ENCODE measurements around the gene EEF1AKMT2.
"Not testable (repeated sequence)": the region's sequence is repeated elsewhere in the genome, so short reads cannot be mapped to it uniquely, and the experiment has no call there.

EEF1AKMT2 gene

DNA sequence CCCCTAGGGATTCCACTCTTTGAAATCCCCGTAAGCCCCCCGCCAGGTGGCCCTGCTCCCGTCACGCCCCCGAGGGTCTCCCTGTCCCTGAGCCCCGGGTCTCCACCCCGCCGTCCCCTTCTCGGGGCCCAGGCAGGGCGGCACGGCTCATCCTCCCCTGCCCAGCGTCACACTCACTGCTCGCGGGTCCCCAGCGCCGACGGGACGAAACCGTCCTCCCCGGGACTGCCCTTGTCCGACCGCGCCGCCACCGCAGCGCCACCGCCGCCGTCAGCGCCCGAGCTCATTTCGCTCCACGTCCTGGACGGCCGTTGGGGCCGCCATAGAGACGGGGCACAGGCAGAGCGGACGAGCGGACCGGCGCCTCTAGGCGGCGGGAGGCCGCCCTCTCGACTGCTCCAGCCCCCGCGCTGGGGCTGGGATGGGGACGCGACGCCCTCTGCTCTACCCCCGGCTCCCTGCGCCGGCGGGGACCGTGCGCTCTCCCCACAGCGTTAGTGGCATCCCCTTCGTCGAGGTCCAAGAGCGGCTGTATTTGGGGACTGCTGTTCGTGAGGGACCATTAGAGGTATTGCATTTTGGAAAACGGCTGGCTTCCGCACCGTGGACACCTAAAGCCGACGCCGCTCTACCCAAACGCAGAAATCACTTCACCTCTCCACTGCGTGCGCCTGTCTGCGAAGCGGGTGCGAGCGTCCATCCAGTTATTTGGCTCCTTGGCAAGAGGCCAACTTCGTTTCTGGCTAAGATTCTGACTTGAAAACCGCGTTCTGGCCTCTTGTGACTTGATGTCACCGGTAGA, at the start of gene EEF1AKMT2:
Gene EEF1AKMT2, minus strand, starts transcription at position 341 of the 802 bp plus-strand sequence. Its CDS starts 54 bp downstream, at position 287.
- peak; percentile 65 to 67 for DNase-seq (ENCODE audit: low read depth in 2 of 2)

DNA sequence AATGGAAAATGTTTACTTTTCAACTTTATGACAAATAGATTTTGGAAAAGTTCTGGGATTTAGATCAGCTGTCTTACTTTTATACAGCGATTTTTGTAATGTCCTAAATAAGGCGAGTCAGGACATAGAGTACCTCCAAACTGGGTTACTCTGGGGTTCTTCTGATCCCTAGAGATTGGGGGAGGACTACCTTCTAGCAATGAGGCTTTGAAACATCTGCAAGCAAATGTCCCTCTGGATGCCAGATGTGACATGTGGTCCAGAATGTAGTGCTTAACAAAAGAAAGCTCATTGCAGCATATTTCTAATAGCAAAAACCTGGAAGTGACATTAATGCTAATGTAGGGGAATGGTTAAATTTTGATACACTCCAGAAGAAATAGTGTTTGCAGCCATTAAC, 46.0 kb upstream of the EEF1AKMT2 start:
- no peak for DNase-seq (ENCODE audit: low read depth in 2 of 2)

DNA sequence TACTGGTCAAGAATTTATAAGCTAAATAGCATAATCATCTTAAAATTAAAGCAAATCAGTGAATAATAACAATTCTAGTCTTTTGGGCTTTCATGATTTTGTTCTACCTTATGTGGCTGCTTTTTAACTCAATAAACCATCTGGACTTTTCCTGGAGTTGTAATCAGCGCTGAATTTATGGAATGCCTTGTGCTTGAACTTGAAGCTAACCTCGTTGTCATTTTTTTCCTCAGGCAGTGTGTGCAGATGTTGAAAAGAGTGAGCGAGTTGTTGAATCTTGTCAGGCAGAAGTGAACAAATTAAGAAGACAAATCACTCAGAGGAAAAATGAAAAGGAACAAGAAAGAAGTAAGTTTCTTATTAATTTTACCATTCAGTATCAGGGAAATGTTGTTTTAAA, 39.4 kb upstream of the EEF1AKMT2 start:
- no peak for DNase-seq (ENCODE audit: low read depth in 2 of 2)

DNA sequence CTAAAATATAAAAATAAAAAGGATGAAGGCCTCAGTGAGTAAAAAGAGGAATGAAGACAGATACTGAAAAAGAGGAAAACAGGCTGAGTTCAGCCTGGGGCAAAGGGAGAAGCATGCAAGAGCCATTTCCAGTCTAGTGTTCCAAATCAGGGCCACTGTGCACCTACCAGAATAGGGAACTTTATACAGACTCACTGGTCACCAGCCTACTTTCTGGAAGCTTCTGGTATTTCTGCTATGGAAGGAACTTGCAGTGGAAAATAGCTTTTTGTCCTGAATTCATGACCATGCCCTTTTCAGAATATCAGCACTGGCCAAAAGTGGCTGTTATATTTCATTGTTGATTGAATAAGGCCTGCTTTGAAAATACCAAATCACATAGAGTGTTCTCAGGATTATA, 38.8 kb upstream of the EEF1AKMT2 start:
- no peak for DNase-seq (ENCODE audit: low read depth in 2 of 2)

DNA sequence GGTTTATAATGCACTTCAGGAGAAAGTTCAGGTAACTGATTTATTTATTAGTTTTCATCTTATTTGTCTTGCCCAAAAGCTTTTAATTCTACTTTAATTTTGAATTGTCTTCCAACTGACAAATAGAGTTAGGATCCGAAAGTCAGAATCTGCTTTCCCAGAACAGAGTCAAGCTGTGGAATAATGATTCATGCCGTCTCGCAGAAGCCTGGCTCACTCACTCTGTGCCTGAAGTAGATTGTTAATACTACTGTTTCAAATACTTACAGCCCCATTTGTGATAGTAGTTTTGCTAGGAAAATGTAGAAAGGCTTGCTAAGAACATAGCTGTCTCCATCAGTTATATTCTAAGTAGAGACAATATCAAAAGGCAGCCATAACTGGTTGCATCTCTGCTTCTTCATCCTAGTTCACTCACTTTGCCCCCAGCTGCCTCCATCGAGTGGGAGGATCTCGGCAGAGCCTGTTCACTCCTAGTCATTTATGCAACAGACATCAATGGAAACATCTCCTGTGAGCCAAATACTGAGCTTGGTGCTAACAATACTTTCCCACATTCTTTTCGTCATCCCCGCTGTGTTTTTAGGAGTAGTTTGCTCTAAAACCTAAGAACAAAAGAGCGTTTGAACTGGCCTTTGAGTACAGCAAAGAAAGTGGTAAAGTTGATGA, 37.9 kb upstream of the EEF1AKMT2 start:
- DNase-seq (ENCODE audit: low read depth in 2 of 2), result no peak

DNA sequence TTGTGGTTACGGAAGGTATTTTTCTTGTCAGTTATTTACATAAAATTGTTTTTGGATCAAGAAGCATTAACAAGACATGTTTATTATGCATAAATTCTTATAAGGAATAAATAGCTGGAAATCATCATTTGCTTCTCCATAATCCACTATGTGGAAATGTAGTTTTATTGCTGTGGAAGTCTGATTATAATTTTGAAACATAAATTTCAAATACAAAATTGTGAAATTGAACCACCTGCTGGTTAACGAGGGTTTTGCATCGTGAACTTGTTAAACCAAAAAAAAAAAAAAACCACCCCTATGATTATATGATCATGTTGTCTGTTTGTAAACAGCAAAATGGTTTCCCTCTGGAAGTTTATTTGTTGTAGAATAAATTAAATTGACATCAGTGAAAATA, 35.8 kb upstream of the EEF1AKMT2 start:
- no peak for DNase-seq (ENCODE audit: low read depth in 2 of 2)

DNA sequence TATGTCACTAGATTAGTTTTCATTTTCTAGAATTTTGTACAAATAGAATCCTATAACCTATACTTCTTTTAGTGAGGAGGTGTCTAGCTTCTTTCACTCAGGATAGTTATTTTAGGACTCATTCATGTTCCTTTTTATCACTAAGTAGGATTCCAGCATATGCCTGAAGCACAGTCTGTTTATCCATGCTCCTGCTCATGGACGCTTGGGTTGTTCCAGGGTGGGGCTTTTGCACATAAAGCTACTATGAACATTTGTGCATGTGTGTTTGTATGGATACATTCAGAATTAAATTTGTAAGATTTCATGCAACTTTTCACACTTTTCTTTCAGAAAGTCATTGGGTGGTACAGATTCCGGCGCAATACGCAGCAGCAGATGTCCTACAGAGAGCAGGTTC, 34.6 kb upstream of the EEF1AKMT2 start:
- DNase-seq (ENCODE audit: low read depth in 2 of 2), result no peak

DNA sequence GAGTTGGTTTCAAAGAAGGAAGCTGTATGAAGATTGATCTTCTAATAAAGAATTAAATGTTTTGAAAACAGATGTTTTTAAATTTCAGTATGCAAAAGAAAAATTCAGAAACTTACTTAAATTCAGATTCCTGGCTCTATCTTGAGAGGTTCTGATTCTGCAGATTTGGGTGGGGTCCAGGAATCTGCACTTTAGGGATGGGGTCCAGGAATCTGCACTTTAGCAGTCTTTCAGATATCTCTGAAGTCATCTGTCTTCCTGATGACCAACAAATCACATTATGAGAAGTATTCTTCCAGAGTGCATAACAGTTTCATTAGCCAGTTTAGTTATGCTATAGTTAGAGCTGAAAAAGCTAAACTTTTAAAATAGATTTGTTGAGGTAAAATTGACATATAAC, 34.0 kb upstream of the EEF1AKMT2 start:
- no peak for DNase-seq (ENCODE audit: low read depth in 2 of 2)

DNA sequence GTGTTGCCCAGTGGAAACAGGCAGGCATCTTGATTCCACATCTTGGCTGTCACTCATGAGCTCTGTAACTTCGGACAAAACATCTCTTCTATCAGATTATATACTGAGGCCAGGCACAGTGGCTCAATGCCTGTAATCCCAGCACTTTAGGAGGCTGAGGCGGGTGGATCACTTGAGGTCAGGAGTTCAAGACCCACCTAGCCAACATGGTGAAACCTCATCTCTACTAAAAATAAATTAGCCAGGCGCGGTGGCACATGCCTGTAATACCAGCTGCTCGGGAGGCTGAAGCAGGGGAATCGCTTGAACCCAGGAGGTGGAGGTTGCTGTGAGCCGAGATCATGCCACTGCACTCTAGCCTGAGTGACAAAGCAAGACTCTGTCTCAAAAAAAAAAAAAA, 33.2 kb upstream of the EEF1AKMT2 start:
- DNase-seq (ENCODE audit: low read depth in 2 of 2), result not testable (repeated sequence)

DNA sequence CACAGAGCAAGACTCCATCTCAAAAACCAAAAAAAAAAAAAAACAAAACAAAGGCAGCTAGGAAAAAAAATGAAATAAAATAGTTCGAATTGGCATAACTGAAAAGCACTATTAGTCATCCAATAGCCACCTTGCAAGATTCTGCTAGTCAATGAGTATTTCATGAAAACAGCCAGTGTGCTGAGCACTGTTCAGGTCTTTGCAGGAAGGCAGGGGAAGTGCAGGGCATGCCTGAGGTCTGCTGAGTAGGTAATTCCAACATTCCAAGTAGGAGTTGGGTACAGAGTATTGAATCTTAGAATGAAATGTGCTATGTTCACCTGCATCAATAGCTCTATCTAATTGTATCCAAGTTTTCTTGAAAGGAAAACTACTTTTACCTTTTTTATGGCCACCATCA, 32.8 kb upstream of the EEF1AKMT2 start:
- DNase-seq (ENCODE audit: low read depth in 2 of 2), result no peak

DNA sequence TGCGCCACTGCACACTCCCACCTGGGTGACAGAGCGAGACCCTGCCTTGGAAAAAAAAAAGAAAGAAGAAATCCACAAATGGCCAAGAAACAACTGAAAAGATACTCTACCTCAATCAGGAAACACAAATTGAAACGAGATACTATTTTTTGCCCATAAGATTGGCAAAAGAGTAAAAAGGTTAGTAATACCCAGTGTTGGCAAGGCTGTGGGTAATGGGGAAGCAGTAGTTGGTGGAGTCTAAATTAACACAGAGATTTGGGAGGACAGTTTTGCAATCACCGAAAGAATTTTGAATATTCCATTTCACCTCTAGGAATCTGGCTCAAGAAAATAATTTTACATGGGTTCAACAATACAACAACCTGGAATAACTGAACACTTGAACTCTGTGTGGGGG, 29.8 kb upstream of the EEF1AKMT2 start:
- DNase-seq (ENCODE audit: low read depth in 2 of 2), result no peak

DNA sequence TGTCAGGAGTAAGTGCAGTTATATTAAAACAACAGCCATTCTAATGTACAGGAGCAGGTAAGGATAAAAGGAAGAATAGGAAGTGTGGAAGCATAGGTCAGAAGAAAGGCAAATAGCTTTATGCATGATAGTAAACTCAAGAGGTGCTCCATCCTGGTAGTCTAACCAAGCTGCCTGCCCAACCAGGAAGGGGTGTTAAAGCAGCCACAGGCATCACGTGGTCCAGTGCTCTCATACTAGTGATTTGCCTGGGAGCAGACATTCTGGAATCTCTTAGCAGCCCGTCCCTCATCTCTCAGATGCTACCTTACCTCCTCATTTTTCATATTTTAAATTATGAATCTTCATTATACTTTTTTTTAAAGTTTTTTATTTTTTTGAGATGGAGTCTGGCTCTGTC, 28.4 kb upstream of the EEF1AKMT2 start:
- DNase-seq (ENCODE audit: low read depth in 2 of 2), result no peak

DNA sequence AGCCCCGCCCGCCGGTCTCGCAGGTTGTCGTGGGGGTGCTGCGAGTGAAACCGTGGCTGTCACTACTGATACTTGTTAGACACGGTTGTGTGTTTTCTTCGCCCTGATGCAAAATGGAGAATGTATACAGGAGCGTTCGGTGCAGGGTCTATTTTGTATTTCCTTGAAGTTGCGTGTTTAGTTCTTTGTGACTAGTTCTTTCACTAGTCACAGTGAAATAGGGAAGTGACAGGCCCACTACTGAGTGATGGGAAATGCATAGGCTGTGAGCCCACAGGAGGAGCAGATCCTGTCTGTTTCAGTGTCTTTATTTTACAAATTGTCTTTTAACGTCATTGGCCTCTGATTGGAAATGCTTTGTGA, 10.6 kb upstream of the EEF1AKMT2 start:
- DNase-seq (ENCODE audit: low read depth in 2 of 2), result no peak

DNA sequence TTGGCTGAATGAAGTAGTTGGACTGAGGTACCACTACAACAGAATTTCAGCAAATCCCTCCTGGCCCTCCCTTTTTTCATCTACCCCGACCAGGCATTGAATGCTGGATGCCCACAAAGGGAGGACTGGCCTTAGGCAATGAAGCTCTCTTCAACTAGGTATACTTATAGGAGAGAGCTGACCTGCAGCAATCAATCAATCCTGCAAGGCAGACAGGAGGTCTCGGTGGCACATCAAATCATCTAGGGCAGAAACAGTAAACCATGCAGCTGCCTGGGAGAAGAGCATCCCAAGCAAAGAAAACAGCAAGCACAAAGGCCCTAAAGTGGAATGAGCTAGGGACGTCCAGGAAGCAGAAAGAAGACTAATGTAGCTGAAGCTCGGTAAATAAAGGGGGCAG, 7.5 kb upstream of the EEF1AKMT2 start:
- no peak for DNase-seq (ENCODE audit: low read depth in 2 of 2)

DNA sequence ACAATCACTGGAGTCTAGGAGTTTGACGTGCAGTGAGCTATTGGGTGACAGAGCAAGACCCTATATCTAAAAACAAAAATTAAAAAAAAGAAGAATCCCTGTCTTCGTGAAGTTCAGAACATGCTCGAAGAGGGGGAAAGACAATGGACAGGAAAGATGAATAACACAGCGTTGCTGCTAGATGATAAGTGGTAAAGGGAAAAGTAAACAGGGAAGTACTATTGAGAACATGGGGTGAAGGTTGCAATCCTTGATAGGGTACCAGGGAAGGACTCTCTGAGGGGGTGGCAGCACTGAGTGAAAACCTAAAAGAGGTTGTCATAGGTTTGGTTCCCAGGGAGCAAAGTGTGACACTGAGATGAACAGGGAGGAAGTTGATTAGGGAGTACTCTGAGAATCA, 7.1 kb upstream of the EEF1AKMT2 start:
- no peak for DNase-seq (ENCODE audit: low read depth in 2 of 2)

DNA sequence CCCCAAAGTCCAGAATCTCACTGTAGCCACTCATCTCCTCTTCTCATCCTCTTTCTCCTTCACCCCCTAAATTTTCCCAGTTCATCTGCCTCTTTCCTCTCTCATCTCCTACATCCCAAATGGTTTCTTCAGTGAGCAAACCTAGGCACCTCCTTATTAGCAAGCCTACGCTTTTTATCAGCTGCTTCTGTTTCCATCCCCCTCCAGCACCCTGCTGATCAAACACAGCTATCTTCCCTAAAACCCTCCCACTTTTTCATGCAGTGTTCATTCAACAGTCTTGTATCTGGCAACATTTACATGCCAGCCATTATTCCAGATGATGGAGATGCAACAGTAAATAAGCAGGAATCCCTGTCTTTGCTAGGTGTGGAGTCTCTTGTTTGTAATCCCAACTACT, 6.7 kb upstream of the EEF1AKMT2 start:
- no peak for DNase-seq (ENCODE audit: low read depth in 2 of 2)

DNA sequence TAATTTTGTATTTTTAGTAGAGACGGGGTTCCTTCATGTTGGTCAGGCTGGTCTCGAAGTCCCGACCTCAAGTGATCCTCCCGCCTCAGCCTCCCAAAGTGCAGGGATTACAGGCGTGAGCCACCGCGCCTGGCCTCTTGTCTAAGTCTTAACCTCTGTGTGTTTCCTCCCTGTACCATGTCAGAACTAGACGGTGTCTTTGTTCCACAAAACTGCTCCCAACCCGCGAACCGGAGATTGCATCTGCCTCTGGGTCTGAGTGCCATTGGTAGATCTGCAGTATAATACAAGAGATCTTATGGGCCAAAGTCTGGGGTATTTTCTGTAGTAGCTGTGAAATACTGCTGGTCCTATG, 1.3 kb upstream of the EEF1AKMT2 start:
- DNase-seq (ENCODE audit: low read depth in 2 of 2), result no peak

DNA sequence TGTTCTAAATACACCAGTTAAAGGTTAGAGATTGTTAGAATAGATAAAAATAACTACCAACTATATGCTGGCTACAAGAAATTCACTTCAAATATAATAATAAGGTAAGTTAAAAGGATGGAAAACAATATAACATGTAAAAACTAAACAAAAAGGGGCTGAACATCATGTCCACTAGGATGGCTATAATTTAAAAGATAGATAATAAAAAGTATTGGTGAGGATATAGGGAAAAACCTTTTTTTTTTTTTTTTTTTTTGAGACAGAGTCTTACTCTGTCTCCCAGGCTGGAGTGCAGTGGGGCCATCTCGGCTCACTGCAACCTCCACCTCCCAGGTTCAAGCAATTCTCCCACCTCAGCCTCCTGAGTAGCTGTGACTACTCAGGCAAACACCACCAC, 8.8 kb downstream of the EEF1AKMT2 start:
- DNase-seq (ENCODE audit: low read depth in 2 of 2), result not testable (repeated sequence)

DNA sequence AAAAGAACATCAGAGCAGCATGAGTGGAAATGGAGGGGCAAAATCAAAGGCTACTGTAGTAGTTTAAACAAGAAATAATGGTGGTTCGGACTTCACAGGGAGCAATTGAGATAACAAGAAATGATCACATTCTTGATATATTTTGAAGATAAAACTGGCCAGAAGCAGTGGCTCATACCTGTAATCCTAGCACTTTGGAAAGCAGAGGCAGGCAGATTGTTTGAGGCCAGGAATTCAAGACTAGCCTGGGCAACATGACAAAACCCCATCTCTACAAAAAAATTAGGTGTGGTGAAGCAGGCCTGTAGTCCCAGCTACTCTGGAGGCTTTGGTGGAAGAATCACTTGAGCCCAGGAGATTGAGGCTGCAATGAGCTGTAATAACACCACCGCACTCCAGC, 22.9 kb downstream of the EEF1AKMT2 start:
- no peak for DNase-seq (ENCODE audit: low read depth in 2 of 2)

DNA sequence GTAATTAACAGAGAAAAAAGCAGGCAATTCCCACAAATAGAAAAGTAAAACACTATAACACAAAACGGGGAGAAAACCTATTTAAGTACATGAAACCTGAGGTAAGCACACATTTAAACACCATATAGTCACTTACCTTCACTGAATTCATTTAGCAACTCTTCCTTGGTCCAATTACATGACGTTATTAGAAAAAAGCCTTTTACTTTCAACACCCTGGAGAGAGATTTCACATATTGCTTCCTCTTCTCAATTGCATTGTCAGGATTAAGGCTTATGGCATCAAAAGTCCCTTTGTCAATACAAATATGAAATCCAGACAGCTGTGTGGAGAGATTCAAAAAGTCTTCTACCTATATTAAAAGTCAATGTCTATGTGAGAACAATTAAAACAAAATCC, 26.4 kb downstream of the EEF1AKMT2 start:
- no peak for DNase-seq (ENCODE audit: low read depth in 2 of 2)

DNA sequence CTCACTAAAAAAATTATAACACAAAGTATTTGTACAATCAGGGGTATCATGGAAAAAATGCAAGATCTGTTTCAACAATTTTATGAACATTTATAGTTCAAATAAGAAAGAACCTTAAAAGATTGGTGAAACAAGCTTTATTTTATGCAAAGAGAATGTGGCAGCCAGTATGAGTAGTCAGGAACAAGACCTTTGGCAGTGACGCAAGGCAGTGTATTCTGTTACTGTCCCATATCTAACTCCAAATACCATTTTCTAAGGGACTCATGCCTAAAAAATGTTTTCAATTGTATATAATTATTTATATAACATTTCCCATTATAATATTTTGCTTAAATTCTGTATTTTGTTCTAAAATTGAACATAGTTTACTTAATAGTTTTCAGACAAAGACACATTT, 28.4 kb downstream of the EEF1AKMT2 start:
- no peak for DNase-seq (ENCODE audit: low read depth in 2 of 2)

DNA sequence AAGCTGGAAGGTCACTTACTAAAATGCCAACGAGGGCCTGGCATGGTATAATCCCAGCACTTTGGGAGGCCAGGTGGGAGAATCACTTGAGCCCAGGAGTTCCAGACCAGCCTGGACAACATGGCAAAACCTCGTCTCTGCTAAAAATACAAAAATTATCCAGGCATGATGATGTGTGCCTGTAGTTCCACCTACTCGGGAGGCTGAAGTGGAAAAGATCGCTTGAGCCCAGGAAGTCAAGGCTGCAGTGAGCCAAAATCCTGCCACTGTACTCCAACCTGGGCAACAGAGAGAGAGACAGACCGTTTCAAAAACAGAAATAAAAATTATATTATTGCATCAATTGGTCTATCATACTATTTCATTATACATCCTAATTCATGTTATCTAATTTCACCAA, 29.4 kb downstream of the EEF1AKMT2 start:
- no peak for DNase-seq (ENCODE audit: low read depth in 2 of 2)

DNA sequence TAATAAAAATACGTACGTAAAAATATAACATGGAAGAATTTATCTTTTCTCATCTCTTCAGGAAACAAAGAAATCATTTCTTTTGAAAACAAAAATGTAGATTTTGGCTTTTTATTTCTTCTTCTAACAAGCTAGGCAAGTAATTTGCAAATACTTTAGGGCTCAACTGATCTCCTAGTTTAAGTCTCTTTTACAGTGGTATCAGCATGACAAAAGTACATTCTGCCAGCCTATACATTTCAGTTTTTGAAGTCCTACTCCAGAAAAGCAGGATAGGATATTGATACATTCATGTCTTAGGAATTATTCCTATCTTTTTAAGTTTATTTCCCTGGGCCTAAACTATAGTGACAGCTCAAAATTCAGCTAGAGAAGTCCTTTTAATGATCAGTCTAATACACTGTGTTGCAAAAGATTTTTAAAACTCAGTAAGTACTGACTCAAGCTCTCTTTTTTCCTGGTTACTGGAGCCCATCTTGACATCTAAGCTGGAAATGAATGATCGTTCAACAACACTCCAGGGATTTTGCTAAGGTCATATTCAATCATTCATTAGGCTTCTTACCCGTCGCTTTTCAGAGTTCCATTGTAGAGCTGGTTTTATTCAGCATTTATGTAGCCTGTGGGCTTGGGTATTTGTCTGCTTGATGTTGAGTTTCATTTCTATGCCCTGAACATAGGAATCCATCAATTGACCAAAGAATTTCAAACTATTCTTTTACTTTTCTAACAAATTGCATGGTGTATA, 35.4 kb downstream of the EEF1AKMT2 start:
- DNase-seq (ENCODE audit: low read depth in 2 of 2), result no peak

Data from activated CD8-positive, alpha-beta memory T cell treated with anti-CD3 and anti-CD28 coated beads for 4 hours (primary cell).